H1 (cell line): Measurements from ENCODE around the gene SLC35B2. TPM values are rescaled to one million over a fixed set of nuclear protein-coding genes. Genes with fewer than 3 reads are reported as not detected.

ENCODE experiments used
- JUN ChIP-seq: IDR thresholded peaks from 2 replicates; pipeline ENCODE4 v1.6.1; 2011; ENCODE audit warnings: low read depth, mild to moderate bottlenecking, improper control_type of control experiment, low read length
- JUND ChIP-seq: IDR thresholded peaks from 2 replicates; pipeline ENCODE4 v1.6.1; 2011; ENCODE audit warnings: mild to moderate bottlenecking, improper control_type of control experiment, low read length
- SP2 ChIP-seq: IDR thresholded peaks from 2 replicates; pipeline ENCODE4 v1.6.1; 2012; ENCODE audit warnings: mild to moderate bottlenecking, low read length, inconsistent platforms
- SUZ12 ChIP-seq: fragments of 200-600 bp; sonication (generic); IDR thresholded peaks from 2 replicates; pipeline ENCODE4 v1.6.1; 2012; ENCODE audit warnings: mild to moderate bottlenecking, inconsistent platforms, low read length, moderate library complexity, mixed read lengths
- TEAD4 ChIP-seq: IDR thresholded peaks from 2 replicates; pipeline ENCODE4 v1.6.1; 2012; ENCODE audit warnings: low read depth, low read length, inconsistent platforms, mixed read lengths
- polyA plus RNA-seq, 7 experiments: library from polyadenylated mRNA; depleted of rRNA in 3 of 7; stranded (reverse) in 5 of 7; unstranded in 2 of 7; fragments of >200 nt in 5 of 7; fragments of 200-250 nt in 2 of 7; gene quantifications; 1 replicate in 5 of 7; 2 replicates in 1 of 7; 4 replicates in 1 of 7; pipeline versions ENCODE4 v1.2.1 to v1.2.3, GENCODE V29; 2011 to 2013; ENCODE audit warnings: missing spikeins in 2 of 7, mixed read lengths in 2 of 7
- total RNA-seq: library from RNA; stranded (reverse); fragmentation: NEBNext Ultra II Directional; extraction: Animal tissue kit (Norgen Biotek cat#: 25700); gene quantifications from 2 replicates; pipeline ENCODE4 v1.2.1, GENCODE V29; 2021
- TF ChIP-seq, protein P1 (sequence below): IDR thresholded peaks from 2 replicates; pipeline ENCODE4 v1.6.1; 2012; ENCODE audit warnings: inconsistent platforms

The SLC35B2 gene
- total and polyA plus RNA-seq, 2 of the 8 experiments (the other 6 are each of a cell fraction or from before 2014, with no cell fraction given), result 29.5 to 65.0 TPM

DNA sequence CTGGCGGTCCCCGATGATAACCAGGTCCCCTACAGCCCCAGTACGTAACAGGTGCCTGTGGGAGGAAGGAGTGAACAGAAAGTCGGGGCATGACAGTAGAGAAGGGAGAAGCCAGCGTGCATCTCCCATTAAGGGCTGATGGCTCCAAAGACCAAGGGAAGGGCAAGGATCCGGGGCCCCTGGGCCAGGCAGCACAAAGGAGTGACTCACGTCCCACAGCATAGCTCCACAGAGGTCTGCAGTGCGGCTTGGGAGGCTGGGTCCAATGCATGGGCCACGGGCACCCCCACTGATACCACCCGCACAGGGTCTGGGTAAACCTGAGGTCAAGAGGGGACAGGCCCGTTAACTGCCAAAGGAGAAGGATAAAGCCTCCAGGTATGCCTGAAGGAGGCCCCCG is 45.5 kb upstream of the SLC35B2 start (continued):
- TF ChIP-seq SUZ12, result no peak
- no peak for TF ChIP-seq TEAD4
- TF ChIP-seq SP2, result no peak
- TF ChIP-seq, protein P1, sequence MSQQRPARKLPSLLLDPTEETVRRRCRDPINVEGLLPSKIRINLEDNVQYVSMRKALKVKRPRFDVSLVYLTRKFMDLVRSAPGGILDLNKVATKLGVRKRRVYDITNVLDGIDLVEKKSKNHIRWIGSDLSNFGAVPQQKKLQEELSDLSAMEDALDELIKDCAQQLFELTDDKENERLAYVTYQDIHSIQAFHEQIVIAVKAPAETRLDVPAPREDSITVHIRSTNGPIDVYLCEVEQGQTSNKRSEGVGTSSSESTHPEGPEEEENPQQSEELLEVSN, result no peak
- TF ChIP-seq JUN, result no peak
- no peak for TF ChIP-seq JUND
- TF ChIP-seq, all 59 proteins: peak for 0
